Stimulated activated CD8-positive, alpha-beta memory T cell treated with anti-CD3 and anti-CD28 coated beads, Interleukin-7, amount 100 ng/mL, for 48 hours (primary cell): ENCODE measurements around the gene ZFP62.

Experiments
- DNase-seq, 2 donors: peaks; one replicate each; pipeline ENCODE4 v3.0.0-alpha.2; 2020; ENCODE audit warnings: low read depth in 1 of 2; ENCODE audit errors: extremely low read depth in 1 of 2

The ZFP62 gene

DNA sequence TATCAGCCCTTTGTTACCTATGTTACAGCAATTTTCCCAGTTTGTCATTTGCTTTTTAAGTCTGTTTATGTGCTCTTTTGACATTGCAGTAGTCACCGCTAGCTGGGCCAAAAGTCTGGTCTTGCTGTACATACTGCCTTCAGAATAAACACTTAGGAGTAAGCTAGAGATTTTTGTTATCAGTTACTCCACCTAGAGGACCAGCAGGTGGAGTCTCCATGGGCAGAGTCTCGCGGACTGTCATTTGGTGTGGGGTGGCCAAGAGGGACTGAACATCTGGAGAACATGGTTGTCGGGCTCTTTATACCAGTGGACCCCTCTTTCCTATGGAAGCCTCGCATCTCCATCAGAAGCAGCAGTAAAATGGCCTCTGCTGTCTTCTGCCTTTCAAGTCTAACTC lies 47.7 kb downstream of the ZFP62 start:
- no peak for DNase-seq

DNA sequence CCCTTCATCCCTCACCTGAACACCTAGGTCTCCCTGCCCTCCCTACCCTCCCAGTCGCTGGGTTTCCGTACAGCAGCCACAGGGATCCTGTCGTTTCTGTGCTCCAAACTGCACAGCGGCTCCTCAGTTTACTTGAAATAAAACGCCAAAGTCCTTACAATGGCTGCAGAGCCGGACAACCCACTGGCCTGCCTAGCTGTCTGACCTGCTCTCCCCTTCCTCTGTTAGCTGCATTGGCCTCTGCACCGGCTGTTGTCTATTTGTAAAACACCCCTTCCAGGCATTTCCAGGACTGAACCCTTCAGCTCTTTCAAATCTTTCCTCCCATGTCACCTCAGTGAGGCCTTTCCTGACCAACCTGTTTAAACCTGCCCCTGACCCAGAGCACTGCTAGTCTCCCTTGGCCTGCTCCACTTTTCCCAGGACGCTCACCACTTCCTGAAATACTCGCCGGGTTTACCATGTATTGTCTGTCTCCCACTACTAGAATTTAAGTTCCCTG lies 49.4 kb downstream of the ZFP62 start:
- DNase-seq = no peak

DNA sequence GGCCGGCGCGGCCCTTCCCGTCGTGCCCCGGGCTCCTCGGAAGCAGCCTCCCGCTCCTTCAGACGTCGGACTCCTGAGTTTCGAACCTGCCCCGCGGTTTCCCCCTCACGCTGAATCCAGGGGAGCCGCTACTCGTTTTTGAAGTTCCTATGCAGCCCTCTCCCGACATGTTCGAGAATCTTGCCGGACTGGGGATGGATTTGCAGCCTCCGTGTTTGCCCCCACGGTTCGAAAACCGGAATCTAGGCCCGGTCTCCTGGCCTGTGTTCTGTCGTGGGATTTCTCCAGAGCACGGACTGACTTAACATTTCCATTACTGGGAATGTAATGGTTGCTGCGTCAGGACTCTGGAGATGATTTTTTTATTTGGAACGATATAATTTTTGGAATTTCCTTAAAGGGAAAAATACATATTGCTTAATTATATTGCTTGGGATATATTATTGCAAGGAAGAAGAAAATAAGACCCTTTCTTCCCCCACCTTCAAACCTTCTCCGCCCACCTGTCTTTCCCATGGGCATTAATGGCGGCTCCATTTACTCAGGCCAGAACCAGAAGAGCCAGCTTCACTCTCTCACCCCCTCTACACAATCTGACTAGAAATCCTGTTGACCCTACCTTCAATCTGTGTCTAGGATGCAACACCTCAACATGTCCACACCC lies 50.0 kb downstream of the ZFP62 start:
- no peak for DNase-seq

DNA sequence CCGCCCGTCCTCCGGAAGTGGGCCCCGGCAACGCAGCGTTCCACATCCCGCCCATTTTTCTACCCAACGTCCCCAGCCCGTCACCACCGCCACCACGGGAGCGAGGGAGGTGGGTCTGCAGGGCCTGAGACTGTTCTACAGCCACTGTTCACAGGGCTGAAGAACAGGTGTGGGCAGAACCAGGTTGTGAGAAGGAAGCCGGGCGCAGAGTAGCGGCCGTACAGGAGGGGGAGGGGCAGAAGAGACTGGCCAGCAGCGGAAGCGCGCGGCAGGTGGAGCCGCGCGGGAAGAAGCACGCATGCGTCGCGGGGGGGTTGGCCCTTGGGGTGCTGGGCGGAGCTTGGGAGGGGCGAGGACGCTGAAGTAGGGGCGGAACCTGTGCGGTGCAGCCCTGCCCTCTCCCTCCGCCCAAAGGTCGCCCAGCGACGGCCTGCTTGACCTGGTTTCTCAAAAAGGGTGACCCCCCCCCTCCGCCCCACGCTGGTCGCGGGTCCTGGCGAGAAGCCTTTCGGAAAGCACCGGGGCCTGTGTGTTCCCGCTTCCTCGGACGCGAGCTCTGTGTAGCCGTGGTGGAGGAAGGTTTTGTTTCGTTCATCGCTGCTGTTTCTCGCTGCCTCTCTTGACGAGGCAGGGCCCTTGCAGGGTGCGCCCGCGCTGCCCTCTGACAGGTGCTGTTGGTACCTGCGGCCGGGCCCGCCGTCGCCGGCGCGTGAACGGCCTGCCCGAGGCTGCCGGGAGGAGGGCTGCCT lies 50.7 kb downstream of the ZFP62 start:
- peak; percentile 89 to 93 for DNase-seq

DNA sequence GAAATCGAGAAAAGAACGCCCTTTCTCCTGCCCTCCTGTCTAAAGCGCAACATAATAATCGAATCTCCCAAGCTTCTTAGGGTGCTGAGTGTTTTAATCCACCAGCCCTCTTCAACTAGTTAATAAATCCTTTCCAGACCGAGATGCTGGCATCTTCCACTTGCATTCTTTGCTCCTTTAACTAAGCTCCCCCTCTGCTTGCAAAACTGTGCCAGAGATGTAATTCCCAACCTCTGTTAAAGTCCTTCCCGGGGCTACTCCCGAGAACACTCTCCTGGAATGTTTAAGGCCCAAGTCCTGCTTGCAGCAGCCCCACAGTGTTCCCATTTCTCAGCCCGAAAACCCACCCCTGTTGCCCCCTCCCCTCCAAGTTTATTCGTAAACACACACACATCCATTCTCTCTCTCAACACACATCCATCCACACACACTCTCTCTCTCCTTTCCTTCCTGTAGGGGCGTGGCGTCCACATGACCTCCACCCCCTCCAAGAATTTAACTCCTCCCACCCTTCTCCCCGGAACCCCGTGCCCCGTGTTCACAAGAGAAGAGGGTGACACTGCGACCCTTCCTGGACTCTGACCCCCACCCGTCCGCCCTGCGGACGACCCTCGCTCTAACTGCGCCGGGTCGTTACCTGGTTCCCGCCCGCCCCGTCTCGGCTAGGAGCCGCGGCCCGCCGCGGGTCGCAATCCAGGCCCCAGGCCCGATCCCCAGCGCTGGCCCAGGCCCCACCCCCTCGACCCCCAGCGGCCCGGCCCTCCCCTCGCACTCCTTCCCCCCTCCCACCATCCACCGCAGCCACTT lies 51.5 kb downstream of the ZFP62 start:
- DNase-seq = peak; percentile 74 to 82

DNA sequence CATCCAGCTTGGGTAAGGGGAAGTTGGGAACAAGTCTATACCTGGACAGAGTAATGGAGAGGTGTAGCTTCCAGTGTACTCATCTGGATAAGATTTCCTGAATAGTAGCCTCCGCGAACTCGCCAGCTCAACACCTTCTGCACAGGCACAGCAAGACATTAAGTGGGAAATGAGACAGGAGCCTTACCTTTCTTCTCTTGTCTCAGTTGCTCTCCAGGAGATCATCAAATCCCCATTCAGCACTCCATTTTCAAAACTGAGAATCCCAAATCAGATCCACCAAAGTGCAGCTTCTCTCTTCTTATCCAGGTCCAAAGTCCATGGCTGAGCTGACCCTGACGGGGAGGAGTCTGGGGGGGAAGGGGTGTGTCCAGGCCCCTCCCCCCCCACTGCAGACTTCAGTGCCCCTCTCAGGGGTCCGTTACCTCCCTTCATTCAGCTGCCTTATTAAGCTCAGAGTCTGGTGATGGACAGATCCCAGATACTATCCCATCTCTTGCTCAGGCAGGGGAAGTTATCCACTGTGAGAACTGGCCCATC lies 52.5 kb downstream of the ZFP62 start:
- DNase-seq = no peak

DNA sequence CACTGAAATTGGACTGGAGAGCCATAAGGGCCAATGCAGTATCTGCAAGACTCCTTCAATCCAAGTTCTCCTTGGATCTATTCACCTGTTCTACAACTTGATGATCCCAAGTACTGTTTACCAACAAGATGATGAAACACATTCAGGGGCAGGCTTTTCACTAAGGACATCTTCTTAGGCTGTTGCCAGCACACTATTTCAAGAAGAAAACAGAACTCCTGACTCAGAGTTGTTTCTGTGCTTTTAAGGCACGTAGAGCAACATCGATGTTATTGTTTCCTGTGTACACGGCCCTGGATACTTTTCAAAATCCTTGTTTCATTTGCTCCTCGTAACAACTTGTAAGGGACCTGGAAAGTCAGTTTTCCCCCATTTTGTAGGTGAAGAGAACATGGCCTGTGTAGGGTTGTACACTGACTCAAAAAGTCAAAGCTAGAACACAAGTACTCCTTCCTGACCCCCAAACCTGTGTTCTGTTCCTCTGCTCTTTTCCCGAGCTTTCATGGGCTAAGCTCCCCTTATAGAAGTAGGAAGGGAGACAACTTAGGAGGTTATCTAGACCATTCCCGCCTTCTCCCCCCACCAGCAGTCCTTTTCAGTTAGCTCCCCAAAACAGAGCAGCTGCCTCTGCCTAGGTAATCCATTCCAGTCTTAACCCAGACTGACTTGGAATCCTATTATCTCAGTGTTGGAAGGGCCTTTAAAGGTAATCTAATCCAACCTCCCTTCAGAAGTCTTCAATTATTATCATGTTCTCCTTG lies 53.2 kb downstream of the ZFP62 start:
- DNase-seq = no peak

DNA sequence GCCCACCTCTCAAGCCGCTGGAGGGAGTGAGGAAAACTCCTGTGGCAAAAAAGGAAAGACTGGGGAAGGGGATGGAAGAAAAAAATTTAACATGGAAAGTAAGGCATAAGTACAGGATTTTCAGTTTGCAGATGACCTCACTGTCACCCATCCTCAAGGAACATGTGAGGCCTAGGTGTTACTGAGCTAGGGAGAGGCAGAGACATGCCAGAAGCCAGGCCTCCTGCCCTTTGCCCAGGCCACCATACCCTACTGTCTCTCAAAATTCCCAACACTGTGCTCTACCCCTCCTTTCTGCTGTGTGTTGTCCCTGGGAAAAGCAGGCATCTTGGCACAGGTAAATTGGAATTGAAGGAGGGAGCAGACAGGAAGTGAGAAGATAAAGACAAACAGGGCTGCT lies 54.0 kb downstream of the ZFP62 start:
- DNase-seq = no peak

DNA sequence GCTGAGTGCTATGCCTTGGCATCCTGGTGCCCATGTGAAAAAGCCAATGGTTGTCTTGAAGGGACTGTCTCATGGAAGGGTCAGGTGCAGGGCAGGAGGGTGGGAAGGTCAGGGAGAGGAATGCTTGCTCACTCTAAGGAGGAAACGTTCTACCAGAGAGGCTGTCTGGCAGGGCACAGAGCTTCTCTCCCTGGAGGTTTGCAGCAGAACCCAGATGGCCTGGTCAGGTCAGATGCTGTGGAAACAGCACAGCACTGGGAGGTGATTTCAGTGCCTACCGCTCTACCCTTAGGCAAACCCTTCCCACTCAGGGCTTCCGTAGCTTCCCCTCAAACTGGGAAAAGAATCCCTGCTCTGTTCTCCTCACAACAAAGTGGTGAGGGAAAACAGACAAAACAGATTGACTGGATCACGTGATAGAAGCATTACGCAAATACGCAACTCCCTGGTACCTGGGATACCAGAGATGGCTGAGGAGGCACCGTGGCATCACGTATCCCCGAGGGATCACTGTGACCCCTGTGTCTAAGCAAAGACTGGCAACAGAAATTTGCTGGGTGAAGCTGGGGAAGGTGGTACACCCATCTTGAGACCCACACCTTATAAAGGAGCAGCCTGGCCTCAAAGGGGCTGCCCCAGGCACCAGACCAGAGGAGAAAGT lies 54.6 kb downstream of the ZFP62 start:
- no peak for DNase-seq

DNA sequence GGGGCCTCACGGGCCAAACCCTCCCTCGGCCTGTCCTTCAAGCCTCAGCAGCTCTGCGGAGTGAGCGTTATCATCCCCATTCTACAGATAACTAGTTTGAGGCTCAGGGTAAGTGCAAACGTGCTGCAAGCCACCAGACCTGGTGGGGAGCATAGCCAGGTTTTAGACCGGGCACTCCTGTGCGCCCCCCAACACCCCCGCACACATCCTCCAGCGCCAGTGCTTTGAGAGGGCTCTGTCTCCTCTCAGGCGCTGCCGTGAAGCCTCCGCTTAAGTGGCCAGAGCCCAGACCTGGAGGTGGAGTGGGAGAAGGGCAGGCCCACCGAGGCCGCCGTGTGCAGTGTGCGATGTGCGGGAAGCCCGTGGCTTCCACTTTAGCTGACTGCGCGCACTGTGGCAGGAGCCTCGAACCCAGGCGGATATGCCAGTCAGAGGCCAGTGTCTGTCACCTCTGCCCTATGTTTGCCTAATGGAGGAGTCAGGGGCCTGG lies 56.9 kb downstream of the ZFP62 start:
- DNase-seq = no peak

DNA sequence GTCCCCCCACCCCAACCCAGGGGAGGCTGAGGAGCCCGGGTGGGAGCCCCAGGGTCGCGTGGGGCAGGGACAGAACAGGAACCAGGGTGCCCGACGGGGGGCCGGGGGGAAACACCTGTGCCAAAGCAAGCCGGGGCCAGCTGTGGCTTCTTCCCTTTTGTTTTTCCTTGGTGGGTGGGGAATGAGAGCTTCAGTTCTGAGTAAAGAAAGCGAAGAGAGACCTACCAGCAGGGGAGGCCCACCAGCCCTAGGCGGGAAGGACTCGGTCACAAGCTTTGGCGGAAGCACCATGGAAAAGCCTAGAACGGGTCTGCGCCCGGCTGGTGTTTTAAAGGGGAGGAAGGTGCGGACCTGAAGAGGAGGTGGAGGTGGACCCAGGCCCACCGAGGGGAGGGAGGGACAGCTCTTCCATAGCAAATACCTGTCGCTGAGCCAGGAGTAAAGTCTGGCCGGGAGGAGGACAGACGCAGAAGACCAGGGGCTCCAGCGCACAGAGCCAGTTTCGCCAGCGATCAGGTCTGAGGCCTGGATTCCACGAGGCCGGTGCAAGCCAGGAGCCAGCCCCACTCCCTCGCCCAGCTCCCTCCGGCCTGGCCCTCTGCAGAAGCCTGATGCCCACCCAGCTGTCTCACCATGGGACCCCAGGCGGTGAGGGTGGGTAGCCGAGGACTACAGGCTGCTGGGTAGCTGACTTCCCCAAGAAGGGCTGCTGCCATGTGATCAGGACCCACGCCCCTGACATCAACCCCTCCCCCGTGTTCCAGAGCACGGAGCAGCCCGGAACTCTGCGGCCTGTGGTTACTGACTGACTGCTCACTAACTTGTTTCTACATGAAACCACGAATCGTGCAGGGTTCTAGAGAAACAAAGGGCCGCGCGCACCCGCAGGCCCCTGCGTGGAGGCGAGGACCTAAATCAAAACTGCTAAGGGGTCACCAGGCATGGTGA lies 57.6 kb downstream of the ZFP62 start:
- DNase-seq = peak; percentile 79 to 91

DNA sequence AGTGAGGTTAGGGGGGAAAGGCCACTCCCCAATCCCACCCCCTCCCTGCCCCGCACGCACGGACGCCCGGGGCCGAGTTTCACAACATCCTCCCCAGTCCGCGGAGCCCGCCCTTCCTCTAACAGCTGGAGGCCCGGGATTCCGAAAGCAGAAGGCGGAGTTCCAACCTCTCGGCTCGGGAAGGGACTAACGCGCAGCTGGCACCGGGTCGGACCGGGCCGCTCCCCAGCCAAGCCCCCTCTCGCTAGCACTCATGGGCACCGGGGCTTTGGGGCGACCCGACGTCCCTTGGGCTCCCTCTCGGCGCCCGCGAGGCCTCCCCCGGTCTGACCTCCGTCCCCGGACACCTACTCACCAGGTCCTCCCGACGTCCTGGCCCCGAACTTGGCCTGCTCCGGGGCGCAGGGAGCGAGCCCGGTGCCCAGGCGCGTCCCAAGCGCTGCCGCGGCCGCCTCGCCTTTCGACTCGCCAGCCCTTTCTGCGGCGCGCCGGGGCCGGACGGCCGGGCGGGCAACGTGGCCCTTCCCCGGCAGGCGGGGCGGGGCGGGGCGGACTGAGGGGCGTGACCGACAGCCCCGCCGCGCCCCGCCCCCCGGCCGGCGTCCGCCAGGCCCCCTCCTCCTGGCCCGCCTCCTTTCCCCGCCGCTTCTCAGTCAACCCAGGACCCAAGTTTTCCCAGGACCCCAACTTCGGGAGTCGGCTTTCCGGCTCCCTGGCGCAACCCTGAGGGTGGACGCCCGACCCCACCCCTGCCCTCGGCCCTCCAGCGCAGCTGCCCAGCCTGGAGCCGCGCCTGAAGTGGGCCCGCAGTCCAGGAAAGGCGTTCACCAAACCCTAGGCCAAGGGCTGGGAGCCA lies 58.5 kb downstream of the ZFP62 start, which contains the start of gene MGAT1:
Gene MGAT1, minus strand, starts transcription at position 482 of the 856 bp plus-strand sequence. CDS start 9,835 bp downstream, outside the sequence.
- DNase-seq = peak; percentile 64 to 67

DNA sequence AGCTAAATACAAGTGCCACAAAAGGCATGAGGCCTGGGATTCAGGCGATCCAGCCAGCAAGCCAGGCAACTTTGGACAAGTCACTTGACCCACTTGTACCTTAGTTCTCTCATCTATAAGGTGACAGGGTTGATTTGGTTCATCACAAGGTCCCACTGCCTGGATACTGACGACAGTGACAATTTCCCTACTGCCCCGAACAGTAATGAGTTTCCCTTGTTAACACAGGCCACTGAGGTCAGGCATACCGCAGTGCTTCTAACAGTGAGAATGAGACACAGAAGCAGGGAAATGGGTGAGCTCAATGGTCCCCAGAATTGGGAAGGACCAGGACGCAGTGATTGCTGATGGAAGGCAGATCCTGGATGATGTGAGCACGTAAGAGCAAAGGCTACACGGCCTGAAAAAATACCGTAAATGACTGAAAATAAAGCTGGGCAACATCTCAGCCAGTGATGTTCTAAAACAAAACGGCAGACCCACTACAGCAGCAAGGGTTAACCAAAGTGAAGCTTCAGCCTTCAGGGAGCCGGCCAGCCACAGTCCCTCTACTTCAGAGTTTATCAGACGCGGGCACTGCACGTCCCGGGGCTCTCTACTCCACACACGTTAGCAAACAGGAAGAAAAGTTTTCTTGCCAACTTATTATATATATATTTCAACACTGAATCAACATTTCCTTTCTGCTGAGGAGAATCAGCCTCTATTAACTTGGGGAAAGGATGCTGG lies 59.3 kb downstream of the ZFP62 start:
- no peak for DNase-seq

DNA sequence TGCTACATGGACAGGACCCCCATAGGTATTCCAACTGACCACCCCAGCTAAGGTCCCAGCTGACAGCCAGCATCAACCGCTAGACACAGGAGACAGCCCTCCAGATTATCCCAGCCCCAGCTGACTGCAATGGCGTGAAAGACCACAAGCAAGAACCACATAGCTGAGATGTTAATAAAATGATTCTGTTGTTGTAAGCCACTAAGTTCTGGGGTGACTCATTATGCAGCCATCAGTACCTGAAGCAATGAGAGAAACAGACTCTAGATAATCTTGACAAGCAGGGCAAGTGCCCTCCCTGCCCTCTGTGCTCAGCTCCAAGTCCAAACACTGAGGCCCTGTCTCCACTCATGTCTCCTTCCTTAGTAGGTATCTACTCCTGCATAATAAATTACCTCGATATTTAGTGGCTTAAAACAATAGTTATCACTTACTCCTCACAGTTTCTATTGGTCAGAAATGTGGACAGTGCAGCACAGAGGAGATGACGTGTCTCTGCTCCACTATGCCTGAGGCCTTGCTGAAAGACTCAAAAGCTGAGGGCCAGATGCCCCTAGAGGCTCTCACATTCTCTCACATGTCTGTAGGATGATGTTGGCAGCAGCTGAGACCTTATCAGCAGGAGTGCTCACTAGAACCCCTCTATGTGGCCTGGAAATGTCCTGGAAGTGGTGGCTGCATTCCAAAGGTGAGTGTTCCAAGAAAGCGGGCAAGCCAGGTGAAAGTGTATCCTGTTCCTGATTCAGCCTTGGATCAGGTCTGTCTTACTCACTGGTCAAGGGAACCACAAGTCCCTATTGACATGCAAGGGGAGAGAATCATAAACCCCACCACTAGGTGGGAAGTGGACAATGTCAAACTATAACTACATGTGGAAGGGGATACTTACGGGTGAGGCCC lies 60.9 kb downstream of the ZFP62 start:
- no peak for DNase-seq

DNA sequence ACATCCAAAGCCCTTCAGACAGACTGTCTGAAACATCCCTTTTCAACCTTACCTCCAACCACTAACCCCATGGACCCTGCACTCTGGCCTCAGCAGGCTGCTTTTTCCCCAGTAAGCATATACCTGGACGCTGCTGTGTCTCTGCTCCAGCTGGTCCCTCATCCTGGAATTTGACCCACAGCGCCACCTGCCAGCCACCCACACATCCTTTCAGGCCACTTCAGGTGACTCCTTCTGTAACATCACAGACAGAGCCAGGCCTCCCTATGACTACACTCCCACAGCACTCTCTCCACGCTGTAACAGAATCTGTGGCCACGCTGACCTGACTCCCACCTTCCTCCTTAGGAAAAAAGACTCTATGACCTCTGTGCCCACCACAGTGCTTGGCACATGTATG lies 61.9 kb downstream of the ZFP62 start:
- no peak for DNase-seq

DNA sequence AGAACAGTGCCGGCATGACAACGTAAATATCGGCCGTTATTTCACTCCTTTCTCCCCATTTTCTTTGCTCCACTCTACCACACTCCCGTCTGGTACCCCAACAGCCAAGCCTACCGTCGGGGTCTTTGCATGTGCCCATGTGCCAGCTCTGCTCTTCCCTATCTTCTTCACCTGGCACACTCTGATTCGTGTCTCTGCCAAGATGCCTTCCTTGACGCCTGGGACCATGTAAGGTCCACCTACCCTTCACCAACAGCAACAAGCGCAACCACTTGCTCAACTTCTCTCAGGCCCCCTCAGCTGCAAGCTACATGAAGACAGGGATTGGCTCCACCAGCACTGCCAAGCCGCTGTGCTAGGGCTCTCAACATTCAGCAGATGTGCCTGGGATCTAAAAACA lies 62.9 kb downstream of the ZFP62 start:
- DNase-seq = no peak
